Measurements from ENCODE around the gene TMTC1. TPM values are rescaled to one million over a fixed set of nuclear protein-coding genes. Genes with fewer than 3 reads are reported as not detected.

TMTC1 gene
- polyA plus RNA-seq, 3 donors from 2014 or later = not detected

DNA sequence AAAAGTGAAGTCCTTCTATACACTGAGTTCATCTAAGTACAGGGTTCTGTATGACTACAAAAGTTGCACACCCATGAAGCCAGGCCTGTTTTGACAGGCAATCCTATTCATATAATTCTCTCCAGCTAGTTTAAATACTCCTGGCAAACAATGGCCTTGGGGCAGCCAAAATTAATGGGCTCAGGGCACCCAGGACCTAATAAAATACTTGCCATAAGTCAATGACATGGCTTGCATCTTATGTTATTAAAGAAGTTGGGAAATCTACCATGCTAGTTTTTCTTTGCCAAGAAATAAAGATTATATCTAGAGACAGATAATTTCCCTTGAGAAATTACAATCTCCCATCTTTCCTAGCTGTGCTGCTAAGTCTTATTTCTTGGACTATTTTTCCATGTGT, 11.1 kb upstream of the TMTC1 start:
- H3K36me3 Mint-ChIP-seq = no peaks in the 10 kb centered on the region
- no peak overlapping the region for H3K27ac Mint-ChIP-seq
- no peaks in the 10 kb centered on the region for H3K4me1 Mint-ChIP-seq
- H3K27me3 Mint-ChIP-seq (ENCODE audit: low read depth in 3 of 3) = peaks cover 0 to 2% (median 0%) of the 10 kb centered on the region in 3 donors
- no peak overlapping the region for H3K4me3 Mint-ChIP-seq
- no peak for DNase-seq
- H3K9me3 Mint-ChIP-seq = peaks cover 2 to 31% (median 9%) of the 10 kb centered on the region in 6 donors

GRCh38 chr12:29792853-29793252, 9.1 kb upstream of the TMTC1 start:
- no peak overlapping the region for H3K27ac Mint-ChIP-seq
- no peak overlapping the region for H3K4me3 Mint-ChIP-seq
- H3K4me1 Mint-ChIP-seq = no peaks in the 10 kb centered on the region
- no peak for DNase-seq
- no peaks in the 10 kb centered on the region for H3K36me3 Mint-ChIP-seq
- H3K27me3 Mint-ChIP-seq (ENCODE audit: low read depth in 3 of 3) = peaks cover 0 to 2% (median 0%) of the 10 kb centered on the region in 3 donors
- H3K9me3 Mint-ChIP-seq = peaks cover 3 to 26% (median 9%) of the 10 kb centered on the region in 6 donors

DNA sequence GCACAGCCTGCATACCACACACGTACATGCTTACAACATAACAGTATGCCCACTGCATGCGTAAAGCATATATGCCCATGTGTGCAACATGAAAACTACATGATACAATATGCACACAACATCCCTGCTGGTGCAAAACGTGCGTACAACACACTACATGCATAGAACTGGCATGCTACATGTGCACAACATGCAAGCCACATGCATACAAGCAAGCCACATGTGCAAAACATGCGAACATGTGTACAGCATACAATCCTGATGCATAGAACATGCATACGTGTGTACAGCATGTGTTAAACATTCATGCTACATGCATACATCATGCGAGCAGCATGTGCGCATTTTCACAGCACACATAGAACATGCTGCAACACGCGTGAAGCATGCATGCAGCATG, 8.4 kb upstream of the TMTC1 start:
- H3K27me3 Mint-ChIP-seq (ENCODE audit: low read depth in 3 of 3) = peaks cover 0 to 2% (median 0%) of the 10 kb centered on the region in 3 donors
- no peaks in the 10 kb centered on the region for H3K36me3 Mint-ChIP-seq
- no peaks in the 10 kb centered on the region for H3K4me1 Mint-ChIP-seq
- no peak for DNase-seq
- no peak overlapping the region for H3K4me3 Mint-ChIP-seq
- no peak overlapping the region for H3K27ac Mint-ChIP-seq
- H3K9me3 Mint-ChIP-seq = peaks cover 3 to 27% (median 9%) of the 10 kb centered on the region in 6 donors

DNA sequence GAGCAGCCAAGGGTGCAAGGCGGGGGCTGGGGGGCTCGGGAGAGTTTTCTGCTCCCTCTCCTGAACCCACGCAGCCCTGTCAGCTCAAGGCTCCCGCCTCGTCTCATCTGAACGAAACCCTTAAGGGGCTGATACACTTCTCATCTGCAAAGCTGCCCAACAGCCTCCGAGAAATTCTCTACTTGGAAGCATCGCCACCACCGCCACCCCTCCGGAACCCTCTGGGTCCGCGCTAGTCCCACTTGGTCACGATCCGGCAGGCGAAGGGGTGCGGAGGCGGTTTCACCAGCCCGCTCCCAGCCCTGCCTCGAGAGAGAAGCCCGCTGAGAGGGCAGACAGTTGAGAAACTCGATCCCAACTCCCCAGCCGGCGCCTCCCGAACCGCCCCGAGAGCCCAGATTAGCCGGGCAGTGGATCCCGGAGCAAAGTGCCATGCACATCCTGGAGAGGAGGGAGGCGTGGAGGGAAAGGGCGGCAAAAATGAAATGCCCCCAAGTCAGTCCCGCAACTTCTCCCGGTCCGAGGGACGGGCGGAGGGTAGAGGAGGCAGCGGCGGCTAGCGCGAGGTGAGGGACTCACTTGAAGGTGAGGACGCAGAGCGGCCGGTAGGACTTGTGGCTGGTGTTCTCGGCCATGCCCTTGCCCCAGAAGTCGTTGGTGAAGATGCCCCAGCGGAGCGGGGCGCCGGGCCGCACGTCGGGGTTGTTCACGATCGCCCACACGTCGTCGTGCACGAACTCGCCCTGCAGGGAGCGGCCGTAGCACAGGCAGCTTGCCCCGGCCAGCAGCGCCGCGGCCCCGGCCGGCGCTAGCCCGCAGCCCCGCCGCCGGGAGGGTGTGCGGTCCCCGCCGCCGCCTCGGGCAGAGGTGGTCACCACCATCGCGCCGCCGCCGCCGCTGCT, 620 bp downstream of the TMTC1 start:
- H3K36me3 Mint-ChIP-seq = no peaks in the 10 kb centered on the region
- no peak overlapping the region for H3K27ac Mint-ChIP-seq
- H3K9me3 Mint-ChIP-seq = peaks cover 4 to 23% (median 7%) of the 10 kb centered on the region in 6 donors
- H3K27me3 Mint-ChIP-seq (ENCODE audit: low read depth in 3 of 3) = peaks cover 6 to 10% (median 9%) of the 10 kb centered on the region in 3 donors
- H3K4me1 Mint-ChIP-seq = no peaks in the 10 kb centered on the region
- no peak for DNase-seq
- no peak overlapping the region for H3K4me3 Mint-ChIP-seq

GRCh38 chr12:29782285-29782870, 1.4 kb downstream of the TMTC1 start:
- no peak overlapping the region for H3K27ac Mint-ChIP-seq
- no peak overlapping the region for H3K4me3 Mint-ChIP-seq

GRCh38 chr12:29781705-29782266, 2.0 kb downstream of the TMTC1 start:
- Mint-ChIP-seq H3K4me3 (no peak overlapping the region), H3K9me3 (peaks cover 4 to 18% (median 7%) of the 10 kb centered on the region in 6 donors), H3K36me3 (no peaks in the 10 kb centered on the region), H3K27ac (no peak overlapping the region), H3K4me1 (no peaks in the 10 kb centered on the region), H3K27me3 (ENCODE audit: low read depth in 3 of 3) (peaks cover 6 to 12% (median 9%) of the 10 kb centered on the region in 3 donors)
- no peak for DNase-seq

More at GRCh38 chr12:29782285-29782870, 1.4 kb downstream of the TMTC1 start:
- no peaks in the 10 kb centered on the region for H3K36me3 Mint-ChIP-seq
- DNase-seq = no peak
- peaks cover 6 to 10% (median 9%) of the 10 kb centered on the region in 3 donors for H3K27me3 Mint-ChIP-seq (ENCODE audit: low read depth in 3 of 3)
- H3K4me1 Mint-ChIP-seq = no peaks in the 10 kb centered on the region
- peaks cover 4 to 18% (median 7%) of the 10 kb centered on the region in 6 donors for H3K9me3 Mint-ChIP-seq

GRCh38 chr12:29781188-29781587, 2.6 kb downstream of the TMTC1 start:
- peaks cover 4 to 18% (median 9%) of the 10 kb centered on the region in 6 donors for H3K9me3 Mint-ChIP-seq
- H3K27ac Mint-ChIP-seq = no peak overlapping the region
- DNase-seq = no peak
- no peaks in the 10 kb centered on the region for H3K36me3 Mint-ChIP-seq
- peaks cover 6 to 12% (median 9%) of the 10 kb centered on the region in 3 donors for H3K27me3 Mint-ChIP-seq (ENCODE audit: low read depth in 3 of 3)
- no peaks in the 10 kb centered on the region for H3K4me1 Mint-ChIP-seq
- H3K4me3 Mint-ChIP-seq = no peak overlapping the region

DNA sequence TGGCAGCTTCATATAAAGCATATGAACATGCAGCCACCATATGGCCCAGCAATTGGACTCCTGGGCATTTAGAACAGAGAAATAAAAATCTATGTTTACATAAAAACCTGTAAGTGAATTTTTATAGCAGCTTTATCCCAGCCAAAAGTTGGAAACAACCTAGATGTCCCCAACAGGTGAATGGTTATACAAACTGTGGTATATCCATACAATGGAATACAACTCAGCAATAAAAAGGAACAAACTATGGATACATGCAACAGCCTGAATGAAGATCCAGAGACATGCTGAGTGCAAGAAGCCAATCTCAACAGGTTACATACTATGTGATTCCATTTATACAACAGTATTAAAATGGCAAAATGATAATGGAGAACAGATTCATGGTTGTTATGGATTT, 3.7 kb downstream of the TMTC1 start:
- Mint-ChIP-seq H3K4me3 (no peak overlapping the region), H3K27ac (no peak overlapping the region), H3K4me1 (no peaks in the 10 kb centered on the region), H3K27me3 (ENCODE audit: low read depth in 3 of 3) (peaks cover 5 to 11% (median 9%) of the 10 kb centered on the region in 3 donors), H3K36me3 (no peaks in the 10 kb centered on the region), H3K9me3 (peaks cover 8 to 24% (median 12%) of the 10 kb centered on the region in 6 donors)
- DNase-seq = no peak

DNA sequence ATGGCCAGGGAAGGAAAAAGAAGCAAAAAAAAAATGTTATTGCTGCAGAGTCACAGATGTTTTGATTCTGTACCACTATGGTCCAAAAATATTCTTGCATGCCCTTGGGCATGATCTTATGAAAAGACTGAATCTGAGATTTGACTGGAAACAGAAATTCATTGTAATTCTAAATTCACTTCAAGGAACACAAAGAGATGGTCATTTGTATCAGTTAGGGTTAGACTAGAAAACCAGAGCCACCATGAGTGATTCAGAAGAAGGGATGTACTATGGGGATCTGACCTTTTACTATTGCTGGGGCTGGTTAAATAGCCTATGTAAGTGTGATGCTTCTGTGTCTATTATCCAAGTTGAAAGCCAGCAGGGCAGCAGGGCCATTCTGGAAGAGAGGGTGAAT, 5.2 kb downstream of the TMTC1 start:
- H3K27me3 Mint-ChIP-seq (ENCODE audit: low read depth in 3 of 3) = peaks cover 3 to 9% (median 8%) of the 10 kb centered on the region in 3 donors
- H3K36me3 Mint-ChIP-seq = peaks cover 0 to 3% (median 0%) of the 10 kb centered on the region in 3 donors
- no peak overlapping the region for H3K4me3 Mint-ChIP-seq

DNA sequence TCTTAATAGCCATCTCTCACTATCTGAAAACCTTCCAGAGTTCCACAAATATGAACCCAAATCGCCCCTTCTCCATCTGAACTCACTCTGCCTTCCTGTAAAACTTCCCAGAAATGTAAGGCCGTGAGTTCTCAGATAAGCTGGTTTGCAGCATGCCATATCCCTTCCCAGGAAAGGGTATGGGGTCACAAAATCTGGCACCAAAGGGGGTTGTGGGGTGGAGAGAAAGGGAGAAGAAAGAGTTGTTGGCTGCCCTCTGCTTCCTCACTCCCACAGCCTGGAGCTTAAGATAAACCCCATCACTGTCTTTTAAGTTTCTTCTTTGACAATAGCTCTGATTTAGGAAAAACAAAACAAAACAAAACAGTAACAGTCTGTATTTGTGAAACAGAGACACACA, 10.7 kb downstream of the TMTC1 start:
- no peak for DNase-seq
- Mint-ChIP-seq H3K4me3 (no peak overlapping the region), H3K36me3 (peaks cover 0 to 3% (median 0%) of the 10 kb centered on the region in 3 donors), H3K9me3 (peaks cover 4 to 13% (median 10%) of the 10 kb centered on the region in 6 donors), H3K27ac (no peak overlapping the region), H3K27me3 (ENCODE audit: low read depth in 3 of 3) (peaks cover 0 to 2% (median 0%) of the 10 kb centered on the region in 3 donors), H3K4me1 (no peaks in the 10 kb centered on the region)

More for the DNA sequence above, 5.2 kb downstream of the TMTC1 start:
- DNase-seq = no peak
- Mint-ChIP-seq H3K9me3 (peaks cover 8 to 27% (median 13%) of the 10 kb centered on the region in 6 donors), H3K4me1 (no peaks in the 10 kb centered on the region), H3K27ac (no peak overlapping the region)

- Mint-ChIP-seq H3K27me3 (ENCODE audit: low read depth in 3 of 3) (no peaks in the 10 kb centered on the region), H3K36me3 (peaks cover 0 to 3% (median 0%) of the 10 kb centered on the region in 3 donors), H3K4me1 (no peaks in the 10 kb centered on the region), H3K9me3 (peaks cover 4 to 13% (median 10%) of the 10 kb centered on the region in 6 donors), H3K27ac (no peak overlapping the region), H3K4me3 (no peak overlapping the region)
- DNase-seq = no peak
Measured at GRCh38 chr12:29771786-29772185, 12.0 kb downstream of the TMTC1 start.

- no peak for DNase-seq
- no peak overlapping the region for H3K27ac Mint-ChIP-seq
- no peak overlapping the region for H3K4me3 Mint-ChIP-seq
- H3K4me1 Mint-ChIP-seq = no peaks in the 10 kb centered on the region
- H3K36me3 Mint-ChIP-seq = peaks cover 0 to 3% (median 0%) of the 10 kb centered on the region in 3 donors
- H3K27me3 Mint-ChIP-seq (ENCODE audit: low read depth in 3 of 3) = no peaks in the 10 kb centered on the region
- H3K9me3 Mint-ChIP-seq = peaks cover 2 to 13% (median 9%) of the 10 kb centered on the region in 6 donors
Measured at GRCh38 chr12:29771165-29771564, 12.6 kb downstream of the TMTC1 start.

DNA sequence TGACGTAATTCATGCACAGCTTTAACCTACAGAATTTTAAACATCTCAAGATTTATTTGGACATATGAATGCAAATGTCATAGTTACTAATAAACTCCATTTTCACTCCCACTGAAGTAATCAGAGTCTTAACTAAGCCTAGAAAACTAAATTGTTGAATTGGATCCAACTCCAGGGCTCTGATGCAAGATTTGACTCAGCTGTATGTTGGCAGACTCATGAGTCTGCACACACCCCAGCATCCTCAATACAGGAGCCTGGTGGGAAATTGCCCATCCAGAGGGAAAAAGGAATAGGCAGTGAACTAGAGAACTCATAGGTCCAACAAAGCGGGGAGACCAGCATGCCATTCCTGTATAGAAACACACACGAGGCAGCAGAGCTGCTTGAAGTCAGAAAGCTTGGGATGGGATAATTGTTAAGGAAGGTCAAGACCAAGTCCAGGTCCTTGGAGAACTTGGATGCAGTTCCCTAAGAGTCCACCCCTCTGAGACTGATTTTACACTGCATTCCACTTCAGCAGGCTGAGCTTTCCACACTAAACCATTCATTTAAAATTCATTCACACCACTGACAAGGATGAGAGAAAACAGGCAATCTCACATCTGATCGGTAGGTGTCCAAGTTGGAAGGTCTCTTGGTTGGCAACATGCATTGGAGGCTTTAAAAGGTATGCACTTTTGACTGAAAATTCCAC, 14.4 kb downstream of the TMTC1 start:
- H3K4me1 Mint-ChIP-seq = no peaks in the 10 kb centered on the region

More for the DNA sequence above, 14.4 kb downstream of the TMTC1 start:
- Mint-ChIP-seq H3K9me3 (peaks cover 0 to 9% (median 0%) of the 10 kb centered on the region in 6 donors), H3K36me3 (no peaks in the 10 kb centered on the region), H3K4me3 (no peak overlapping the region), H3K27me3 (ENCODE audit: low read depth in 3 of 3) (no peaks in the 10 kb centered on the region), H3K27ac (no peak overlapping the region)
- DNase-seq = no peak

All from immature natural killer cell (primary cell).